Ovary (tissue), 9 donors: ENCODE measurements around the gene PPDPF. TPM values are rescaled to one million over a fixed set of nuclear protein-coding genes. Genes with fewer than 3 reads are reported as not detected.

Experiments
- DNase-seq, 5 donors: peaks; one replicate each; pipeline ENCODE4 v3.0.0-alpha.2; 2019 to 2020
- H3K27ac ChIP-seq, 2 donors: fragments of 200-600 bp; one replicate each; pipeline versions ENCODE4 v1.5.1 to v1.8.0; 2019 to 2022
- H3K27me3 ChIP-seq: fragments of 200-600 bp; one replicate; pipeline ENCODE4 v1.8.0; 2022
- H3K36me3 ChIP-seq: fragments of 200-600 bp; sonication (generic); one replicate; pipeline ENCODE4 v1.5.1; 2019
- H3K4me1 ChIP-seq: one replicate; pipeline ENCODE4 v1.8.1; 2013; ENCODE audit warnings: mild to moderate bottlenecking, moderate library complexity; ENCODE audit not compliant: insufficient read depth
- H3K4me3 ChIP-seq: fragments of 200-600 bp; sonication (generic); one replicate; pipeline ENCODE4 v1.5.1; 2017
- H3K9me3 ChIP-seq, 2 donors: fragments of 200-600 bp in 1 of 2; sonication (generic) in 1 of 2; one replicate each; pipeline versions ENCODE4 v1.5.1 to v1.8.1; 2013 to 2019; ENCODE audit warnings: mild to moderate bottlenecking in 1 of 2, moderate library complexity in 1 of 2
- CTCF ChIP-seq, 3 donors: fragments of 450-650 bp in 2 of 3; fragments of 200-600 bp in 1 of 3; IDR thresholded peaks; one replicate each; pipeline versions ENCODE4 v1.5.1 to v1.8.0; 2016 to 2022; ENCODE audit warnings: antibody characterized with exemption in 3 of 3, mild to moderate bottlenecking in 1 of 3
- EP300 ChIP-seq: sonication (generic); formaldehyde crosslinking; IDR thresholded peaks from one replicate; pipeline ENCODE4 v1.6.1; 2017; ENCODE audit warnings: antibody characterized with exemption
- POLR2A ChIP-seq: fragments of 450-650 bp; IDR thresholded peaks from one replicate; pipeline ENCODE4 v1.6.1; 2017; ENCODE audit warnings: antibody characterized with exemption, mild to moderate bottlenecking, moderate library complexity
- WGBS, 3 donors: extraction: QIAGEN DNeasy Blood & Tissue Kit in 1 of 3; methylation state at CpG; one replicate each; pipeline versions ENCODE4 v1.1.5 to v1.1.7; 2013 to 2017; 5-methylcytosine and 5-hydroxymethylcytosine counted together
- intact Hi-C, 4 donors: fragments of 100-400 bp; cut with DNase I; formaldehyde crosslinking; loops; one replicate each; pipeline versions ENCODE4 v1.11.0 to v1.15.1; 2022 to 2023
- polyA plus RNA-seq, 2 donors: library from polyadenylated mRNA; stranded (reverse); fragments of 200-250 nt in 1 of 2; fragments of 350-450 nt in 1 of 2; fragmentation: Illumina TruSeq in 1 of 2; extraction: RNeasy Lipid Tissue Mini Kit (QIAGEN cat#74804) in 1 of 2; gene quantifications; one replicate each; pipeline ENCODE4 v1.2.3, GENCODE V29; 2013 to 2014
- total RNA-seq, 7 donors: library from RNA; depleted of rRNA in 2 of 7; stranded (reverse); fragments of >200 nt in 2 of 7; fragmentation: NEBNext Ultra II Directional in 3 of 7; extraction: Animal tissue kit (Norgen Biotek cat#: 25700) in 3 of 7; gene quantifications; one replicate each; pipeline versions ENCODE4 v1.1.0 to v1.2.4, GENCODE V29; 2016 to 2023
- donor health status: DM: no; HTN: no; CAD: no; lungs with moderate emphysema.
- donor health status: DM: no; HTN: no; CAD: no.
- donor health status: Bipolar disorder and iron deficiency.
- donor health status: DM: yes; HTN: yes; CAD: no.
- donor health status: DM: no; HTN: no; CAD: no.
- donor health status: DM: yes; HTN: yes; CAD: no.

Gene PPDPF
- total and polyA plus RNA-seq, 9 donors: 4.9 to 315 (median 201) TPM

- Histone ChIP-seq H3K27me3 (no peaks in the 10 kb centered on the region), H3K4me3 (no peak overlapping the region), H3K36me3 (no peaks in the 10 kb centered on the region), H3K27ac (no peak overlapping the region), H3K9me3 (peaks cover 0 to 17% of the 10 kb centered on the region in 2 donors), H3K4me1 (peaks cover 2% of the 10 kb centered on the region)
- no peak for DNase-seq
- WGBS, 3 donors: 10 to 19% (median 11%) methylated on average over 25 to 26 of the region's 26 CpGs
- TF ChIP-seq POLR2A (no peak), EP300 (no peak), CTCF (IDR thresholded peaks at IDR 0.05) (no peak)
- intact Hi-C loops: no loop called here
Measured at GRCh38 chr20:63501818-63502670, 18.5 kb upstream of the PPDPF start.

- Histone ChIP-seq H3K27me3 (no peaks in the 10 kb centered on the region), H3K27ac (no peak overlapping the region), H3K9me3 (peaks cover 0 to 20% of the 10 kb centered on the region in 2 donors), H3K4me1 (peaks cover 2% of the 10 kb centered on the region), H3K4me3 (no peak overlapping the region), H3K36me3 (no peaks in the 10 kb centered on the region)
- TF ChIP-seq EP300 (no peak), CTCF (IDR thresholded peaks at IDR 0.05) (no peak), POLR2A (no peak)
- WGBS, 3 donors: 25 to 40% (median 28%) methylated on average over 12 to 15 of the region's 15 CpGs
- DNase-seq: no peak
- intact Hi-C loops: no loop called here
Measured at GRCh38 chr20:63502671-63503172, 17.8 kb upstream of the PPDPF start.

- TF ChIP-seq POLR2A (no peak), CTCF (IDR thresholded peaks at IDR 0.05) (no peak), EP300 (no peak)
- Histone ChIP-seq H3K9me3 (peaks cover 0 to 26% of the 10 kb centered on the region in 2 donors), H3K27me3 (no peaks in the 10 kb centered on the region), H3K27ac (no peak overlapping the region), H3K4me1 (peaks cover 2% of the 10 kb centered on the region), H3K4me3 (no peak overlapping the region), H3K36me3 (no peaks in the 10 kb centered on the region)
- DNase-seq: no peak
- intact Hi-C loops: no loop called here
- WGBS, 3 donors: 11 to 21% (median 19%) methylated on average over 7 of the region's 7 CpGs
Measured at GRCh38 chr20:63503524-63503923, 17.0 kb upstream of the PPDPF start.

GRCh38 chr20:63504642-63505041, 15.9 kb upstream of the PPDPF start:
- Histone ChIP-seq H3K4me1 (no peaks in the 10 kb centered on the region), H3K27me3 (no peaks in the 10 kb centered on the region), H3K9me3 (peaks cover 0 to 26% of the 10 kb centered on the region in 2 donors), H3K36me3 (no peaks in the 10 kb centered on the region), H3K4me3 (no peak overlapping the region), H3K27ac (no peak overlapping the region)
- DNase-seq: no peak
- TF ChIP-seq CTCF (IDR thresholded peaks at IDR 0.05) (no peak), EP300 (no peak), POLR2A (no peak)
- intact Hi-C loops: no loop called here
- WGBS, 3 donors: 85 to 91% (median 85%) methylated on average over 9 of the region's 9 CpGs
